ENCODE measurements around the gene RAC3. TPM values are rescaled to one million over a fixed set of nuclear protein-coding genes. Genes with fewer than 3 reads are reported as not detected.
"Not testable (repeated sequence)": the region's sequence is repeated elsewhere in the genome, so short reads cannot be mapped to it uniquely, and the experiment has no call there.

The RAC3 gene
- total and polyA plus RNA-seq, 2 donors: 4.7 to 6.9 TPM

DNA sequence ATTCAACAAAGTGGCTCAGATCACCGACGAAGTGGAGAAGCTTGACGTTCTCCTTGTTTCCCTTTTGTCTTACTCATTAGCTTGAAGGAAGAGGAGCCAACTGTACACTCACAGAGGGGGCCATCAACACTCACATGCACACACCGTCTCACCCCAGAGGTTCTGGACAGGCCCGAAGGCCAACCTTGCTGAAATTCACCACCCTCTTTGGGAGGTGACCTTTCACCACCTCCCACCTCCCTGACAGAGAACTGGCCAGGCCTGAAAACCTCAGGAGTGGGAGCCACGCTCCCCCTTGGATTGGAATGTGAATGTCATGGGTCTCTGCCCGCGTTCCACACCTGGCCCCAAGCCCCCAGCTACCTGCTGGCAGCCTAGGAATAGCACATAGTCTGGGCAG, 4.0 kb downstream of the RAC3 start:
- Histone ChIP-seq H3K4me3 (ENCODE audit: low read length in 2 of 2) (no peak overlapping the region), H3K9me3 (ENCODE audit: control insufficient read depth in 2 of 2, insufficient read depth in 1 of 2, low read length in 1 of 2) (peaks cover 0 to 2% of the 10 kb centered on the region in 2 donors), H3K36me3 (ENCODE audit: control insufficient read depth in 2 of 2, insufficient read depth in 2 of 2, low read length in 1 of 2) (peaks cover 0 to 7% of the 10 kb centered on the region in 2 donors), H3K4me1 (ENCODE audit: control insufficient read depth in 2 of 2, insufficient read depth in 2 of 2, low read length in 2 of 2) (peaks cover 14 to 36% of the 10 kb centered on the region in 2 donors), H3K27me3 (ENCODE audit: control insufficient read depth in 2 of 2, insufficient read depth in 1 of 2, low read length in 1 of 2) (peaks cover 6 to 24% of the 10 kb centered on the region in 2 donors), H3K27ac (ENCODE audit: low read depth in 1 of 2, low read length in 1 of 2) (no peak overlapping the region)
- DNase-seq (ENCODE audit: low read depth in 6 of 9, low spot score in 9 of 9): no peak
- WGBS: 97% methylated on average over 8 of the region's 8 CpGs

DNA sequence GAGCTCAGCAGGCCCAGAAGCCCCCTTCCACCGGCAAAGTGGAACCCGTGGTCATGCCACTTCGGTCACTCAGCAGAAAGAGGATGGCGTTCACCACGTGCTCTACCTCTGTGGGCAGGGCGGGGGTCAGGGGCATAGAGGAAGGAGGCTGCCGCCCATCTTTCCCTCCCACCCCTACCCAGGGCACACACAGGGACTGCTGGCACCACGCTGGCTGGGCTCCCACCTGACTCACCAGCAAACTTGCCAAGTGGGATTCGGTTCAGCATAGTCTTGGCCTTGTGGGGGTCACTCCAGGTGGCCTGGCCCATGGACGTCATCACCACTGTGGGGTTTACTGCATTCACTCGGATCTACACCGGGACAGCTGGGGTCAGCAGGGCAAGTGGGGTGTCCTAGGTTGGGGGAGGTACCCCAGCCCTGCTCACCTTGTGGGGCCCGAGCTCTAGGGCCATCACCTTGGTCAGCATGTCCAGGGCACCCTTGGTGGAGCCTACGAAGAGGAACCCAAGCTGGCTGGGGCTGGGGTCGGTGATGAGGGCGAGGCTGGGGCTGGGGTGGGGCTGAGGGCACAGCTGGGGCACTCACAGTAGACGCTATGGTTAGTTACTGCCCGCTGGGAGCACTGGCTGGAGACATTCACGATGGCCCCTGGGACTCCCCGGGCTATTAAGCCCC, 4.6 kb downstream of the RAC3 start:
- no peak overlapping the region for H3K27ac ChIP-seq (ENCODE audit: low read depth in 1 of 2, low read length in 1 of 2)
- 97% methylated on average over 20 of the region's 20 CpGs for WGBS
- H3K4me3 ChIP-seq (ENCODE audit: low read length in 2 of 2): peak overlapping the region; percentile 65 to 68
- DNase-seq (ENCODE audit: low read depth in 6 of 9, low spot score in 9 of 9): no peak
- peaks cover 0 to 2% of the 10 kb centered on the region in 2 donors for H3K9me3 ChIP-seq (ENCODE audit: control insufficient read depth in 2 of 2, insufficient read depth in 1 of 2, low read length in 1 of 2)
- peaks cover 14 to 30% of the 10 kb centered on the region in 2 donors for H3K4me1 ChIP-seq (ENCODE audit: control insufficient read depth in 2 of 2, insufficient read depth in 2 of 2, low read length in 2 of 2)
- H3K36me3 ChIP-seq (ENCODE audit: control insufficient read depth in 2 of 2, insufficient read depth in 2 of 2, low read length in 1 of 2): peaks cover 0 to 7% of the 10 kb centered on the region in 2 donors
- peaks cover 5 to 18% of the 10 kb centered on the region in 2 donors for H3K27me3 ChIP-seq (ENCODE audit: control insufficient read depth in 2 of 2, insufficient read depth in 1 of 2, low read length in 1 of 2)

DNA sequence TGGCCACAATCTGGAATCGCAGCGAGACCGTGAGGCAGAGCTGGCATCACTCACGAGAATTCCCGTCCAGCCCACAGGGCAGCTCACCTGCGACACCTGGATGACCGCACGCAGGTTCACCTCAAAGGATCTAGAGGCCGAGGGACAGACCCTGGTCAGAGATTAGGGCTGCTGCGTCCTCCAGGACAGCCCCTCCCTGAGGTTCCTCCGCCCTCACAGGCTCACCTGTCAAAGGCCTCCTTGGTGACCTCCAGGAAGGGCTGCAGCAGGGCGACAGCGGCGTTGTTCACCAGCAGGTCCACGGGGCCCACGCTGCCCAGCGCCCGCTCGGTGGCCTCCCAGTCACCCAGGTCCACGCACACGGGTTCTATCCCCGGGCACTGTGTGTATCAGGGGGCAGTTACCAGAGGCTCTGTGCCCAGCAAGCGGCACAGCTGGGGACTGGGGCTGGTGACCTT, 5.2 kb downstream of the RAC3 start:
- no peak for DNase-seq (ENCODE audit: low read depth in 6 of 9, low spot score in 9 of 9)
- H3K27ac ChIP-seq (ENCODE audit: low read depth in 1 of 2, low read length in 1 of 2): peak overlapping the region in 1 of 2 donors; percentile 60
- H3K9me3 ChIP-seq (ENCODE audit: control insufficient read depth in 2 of 2, insufficient read depth in 1 of 2, low read length in 1 of 2): peaks cover 0 to 2% of the 10 kb centered on the region in 2 donors
- WGBS: 57% methylated on average over 23 of the region's 23 CpGs
- H3K4me1 ChIP-seq (ENCODE audit: control insufficient read depth in 2 of 2, insufficient read depth in 2 of 2, low read length in 2 of 2): peaks cover 14 to 28% of the 10 kb centered on the region in 2 donors
- H3K36me3 ChIP-seq (ENCODE audit: control insufficient read depth in 2 of 2, insufficient read depth in 2 of 2, low read length in 1 of 2): peaks cover 0 to 7% of the 10 kb centered on the region in 2 donors
- peaks cover 3 to 17% of the 10 kb centered on the region in 2 donors for H3K27me3 ChIP-seq (ENCODE audit: control insufficient read depth in 2 of 2, insufficient read depth in 1 of 2, low read length in 1 of 2)
- peak overlapping the region; percentile 65 to 68 for H3K4me3 ChIP-seq (ENCODE audit: low read length in 2 of 2)

DNA sequence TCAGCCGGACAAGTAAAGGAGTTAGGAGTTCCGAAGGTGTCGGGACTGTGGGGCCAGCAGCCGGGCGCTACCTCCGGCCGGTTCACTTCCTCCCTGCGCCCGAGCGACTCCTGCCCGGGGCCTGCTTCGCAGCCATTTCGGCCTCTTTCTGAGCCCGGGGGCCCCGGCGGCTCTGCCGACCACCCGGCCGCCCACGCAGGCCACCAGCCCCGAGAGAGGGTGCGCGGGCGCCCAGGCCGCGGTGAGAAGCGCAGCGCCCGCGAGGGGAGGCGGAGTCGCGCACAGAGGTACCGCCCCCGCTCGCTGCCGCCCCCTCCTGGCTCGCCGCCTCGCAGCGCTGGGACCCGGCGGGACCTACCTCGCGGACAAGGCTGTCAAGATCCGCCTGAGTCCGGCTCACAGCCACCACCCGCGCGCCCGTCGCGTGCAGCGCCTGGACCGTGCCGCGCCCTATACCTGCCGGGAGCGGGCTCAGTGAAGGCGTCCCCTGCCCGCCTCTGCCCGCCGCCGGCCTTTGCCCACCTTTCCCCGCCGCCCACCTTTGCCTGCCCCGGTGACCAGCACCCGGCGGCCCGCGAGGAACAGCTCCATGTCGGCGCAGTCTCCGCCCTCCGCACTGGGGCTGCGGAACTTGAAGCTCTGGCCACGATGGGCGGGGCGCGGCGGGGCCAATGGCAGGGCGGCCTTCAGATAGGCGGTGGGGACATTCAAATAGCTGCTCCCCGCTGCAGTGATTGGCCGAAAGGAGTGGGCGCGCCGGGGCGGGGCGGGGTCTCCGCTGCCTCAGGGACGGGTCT, 5.8 kb downstream of the RAC3 start, which contains the start of gene DCXR:
DCXR (minus strand) TSS at position 606 of the 797 bp plus-strand sequence; CDS start at position 591, 15 bp downstream.
- Histone ChIP-seq H3K9me3 (ENCODE audit: control insufficient read depth in 2 of 2, insufficient read depth in 1 of 2, low read length in 1 of 2) (peaks cover 0 to 2% of the 10 kb centered on the region in 2 donors), H3K27me3 (ENCODE audit: control insufficient read depth in 2 of 2, insufficient read depth in 1 of 2, low read length in 1 of 2) (peaks cover 0 to 12% of the 10 kb centered on the region in 2 donors), H3K4me1 (ENCODE audit: control insufficient read depth in 2 of 2, insufficient read depth in 2 of 2, low read length in 2 of 2) (peaks cover 10 to 24% of the 10 kb centered on the region in 2 donors), H3K4me3 (ENCODE audit: low read length in 2 of 2) (peak within 1 kb of the TSS; percentile 65 to 68), H3K27ac (ENCODE audit: low read depth in 1 of 2, low read length in 1 of 2) (peak within 1 kb of the TSS; percentile 91 to 94), H3K36me3 (ENCODE audit: control insufficient read depth in 2 of 2, insufficient read depth in 2 of 2, low read length in 1 of 2) (peaks cover 0 to 7% of the 10 kb centered on the region in 2 donors)
- peak; percentile 69 to 97 (median 91) for DNase-seq (ENCODE audit: low read depth in 6 of 9, low spot score in 9 of 9)
- WGBS: under 1% methylated on average over 92 of the region's 92 CpGs

DNA sequence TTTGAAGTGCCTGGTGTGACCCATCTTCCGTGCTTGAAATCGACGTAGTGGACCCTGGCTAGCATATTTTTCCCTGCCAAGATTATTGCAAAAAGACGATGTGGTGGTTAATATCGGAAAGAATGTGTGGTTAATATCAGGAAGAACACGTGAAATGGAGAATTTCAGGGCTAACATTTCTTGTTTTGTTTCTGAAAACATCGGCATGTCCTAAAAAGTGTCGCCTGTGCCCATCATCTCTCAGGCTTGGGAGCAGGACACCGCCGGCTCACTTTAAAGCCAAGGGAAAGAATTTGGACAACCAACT, 6.4 kb downstream of the RAC3 start:
- peaks cover 0 to 2% of the 10 kb centered on the region in 2 donors for H3K9me3 ChIP-seq (ENCODE audit: control insufficient read depth in 2 of 2, insufficient read depth in 1 of 2, low read length in 1 of 2)
- H3K27ac ChIP-seq (ENCODE audit: low read depth in 1 of 2, low read length in 1 of 2): no peak overlapping the region
- peak overlapping the region; percentile 41 to 68 for H3K4me3 ChIP-seq (ENCODE audit: low read length in 2 of 2)
- no peak for DNase-seq (ENCODE audit: low read depth in 6 of 9, low spot score in 9 of 9)
- peaks cover 0 to 7% of the 10 kb centered on the region in 2 donors for H3K36me3 ChIP-seq (ENCODE audit: control insufficient read depth in 2 of 2, insufficient read depth in 2 of 2, low read length in 1 of 2)
- whole genome bisulfite sequencing: 9% methylated on average over 10 of the region's 10 CpGs
- H3K4me1 ChIP-seq (ENCODE audit: control insufficient read depth in 2 of 2, insufficient read depth in 2 of 2, low read length in 2 of 2): peaks cover 10 to 21% of the 10 kb centered on the region in 2 donors
- peaks cover 0 to 6% of the 10 kb centered on the region in 2 donors for H3K27me3 ChIP-seq (ENCODE audit: control insufficient read depth in 2 of 2, insufficient read depth in 1 of 2, low read length in 1 of 2)

DNA sequence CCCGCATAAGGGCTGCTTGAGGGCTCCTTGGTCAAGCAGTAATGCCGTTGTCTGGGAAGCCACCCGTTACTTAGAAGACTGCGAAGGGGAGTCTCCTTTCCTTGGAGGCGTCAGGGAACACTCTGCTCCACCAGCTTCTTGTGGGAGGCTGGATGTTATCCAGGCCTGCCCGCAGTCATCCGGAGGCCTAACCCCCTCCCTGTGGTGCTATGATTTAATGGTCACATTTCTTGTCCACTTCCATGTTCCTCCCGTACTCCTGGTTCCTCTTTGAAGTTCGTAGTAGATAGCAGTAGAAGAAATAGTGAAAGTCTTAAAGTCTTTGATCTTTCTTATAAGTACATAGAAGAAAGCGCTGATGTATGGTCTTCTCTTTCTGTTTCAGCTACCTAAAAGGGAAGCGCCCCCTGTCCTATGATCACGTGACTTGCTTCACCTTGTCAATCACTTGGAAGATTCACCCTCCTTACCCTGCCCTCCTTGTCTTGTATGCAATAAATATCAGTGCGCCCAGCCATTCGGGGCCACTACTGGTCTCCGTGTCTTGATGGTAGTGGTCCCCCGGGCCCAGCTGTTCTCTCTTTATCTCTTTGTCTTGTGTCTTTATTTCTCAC, 7.4 kb downstream of the RAC3 start:
- not testable (repeated sequence) for H3K4me3 ChIP-seq (ENCODE audit: low read length in 2 of 2); H3K27me3 ChIP-seq (ENCODE audit: control insufficient read depth in 2 of 2, insufficient read depth in 1 of 2, low read length in 1 of 2); H3K36me3 ChIP-seq (ENCODE audit: control insufficient read depth in 2 of 2, insufficient read depth in 2 of 2, low read length in 1 of 2); H3K27ac ChIP-seq (ENCODE audit: low read depth in 1 of 2, low read length in 1 of 2); H3K9me3 ChIP-seq (ENCODE audit: control insufficient read depth in 2 of 2, insufficient read depth in 1 of 2, low read length in 1 of 2)
- WGBS: 80% methylated on average over 16 of the region's 16 CpGs
- peak in 1 of 9 donors; percentile 31 for DNase-seq (ENCODE audit: low read depth in 6 of 9, low spot score in 9 of 9)
- H3K4me1 ChIP-seq (ENCODE audit: control insufficient read depth in 2 of 2, insufficient read depth in 2 of 2, low read length in 2 of 2): peaks cover 10 to 21% of the 10 kb centered on the region in 2 donors

DNA sequence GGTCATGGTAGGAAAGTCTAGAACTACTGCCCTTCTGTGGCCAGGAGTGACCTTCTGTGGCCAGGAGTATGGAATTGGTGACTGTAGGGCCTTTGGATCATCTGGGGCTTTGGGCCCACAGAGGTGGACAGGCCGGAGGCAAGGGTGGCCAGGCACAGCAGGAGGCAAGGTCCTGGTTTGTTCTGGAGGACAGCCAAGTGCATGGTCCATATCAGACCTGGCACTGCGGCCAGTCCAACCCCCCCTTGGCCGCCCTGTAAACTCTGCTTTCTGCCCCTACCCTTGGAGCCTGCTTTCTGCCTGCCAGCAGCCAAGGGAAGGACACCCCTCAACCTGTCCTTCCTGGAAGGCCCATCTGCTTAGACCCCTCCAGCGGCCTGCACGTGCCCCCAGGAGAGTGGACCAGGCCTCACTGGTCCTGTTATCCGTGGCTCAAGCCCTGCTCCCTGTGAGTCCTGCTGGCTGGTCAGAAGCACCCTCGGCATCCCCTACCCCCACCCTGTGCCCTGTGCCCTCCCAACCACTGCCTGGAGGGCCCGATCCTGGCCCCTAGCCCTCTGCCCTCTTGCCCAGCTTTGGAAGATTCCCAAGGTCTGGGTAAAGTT, 8.3 kb downstream of the RAC3 start:
- H3K27me3 ChIP-seq (ENCODE audit: control insufficient read depth in 2 of 2, insufficient read depth in 1 of 2, low read length in 1 of 2): no peaks in the 10 kb centered on the region
- no peak overlapping the region for H3K27ac ChIP-seq (ENCODE audit: low read depth in 1 of 2, low read length in 1 of 2)
- DNase-seq (ENCODE audit: low read depth in 6 of 9, low spot score in 9 of 9): no peak
- peaks cover 0 to 2% of the 10 kb centered on the region in 2 donors for H3K9me3 ChIP-seq (ENCODE audit: control insufficient read depth in 2 of 2, insufficient read depth in 1 of 2, low read length in 1 of 2)
- peaks cover 10 to 21% of the 10 kb centered on the region in 2 donors for H3K4me1 ChIP-seq (ENCODE audit: control insufficient read depth in 2 of 2, insufficient read depth in 2 of 2, low read length in 2 of 2)
- 99% methylated on average over 8 of the region's 8 CpGs for WGBS
- no peak overlapping the region for H3K4me3 ChIP-seq (ENCODE audit: low read length in 2 of 2)
- peaks cover 0 to 5% of the 10 kb centered on the region in 2 donors for H3K36me3 ChIP-seq (ENCODE audit: control insufficient read depth in 2 of 2, insufficient read depth in 2 of 2, low read length in 1 of 2)

DNA sequence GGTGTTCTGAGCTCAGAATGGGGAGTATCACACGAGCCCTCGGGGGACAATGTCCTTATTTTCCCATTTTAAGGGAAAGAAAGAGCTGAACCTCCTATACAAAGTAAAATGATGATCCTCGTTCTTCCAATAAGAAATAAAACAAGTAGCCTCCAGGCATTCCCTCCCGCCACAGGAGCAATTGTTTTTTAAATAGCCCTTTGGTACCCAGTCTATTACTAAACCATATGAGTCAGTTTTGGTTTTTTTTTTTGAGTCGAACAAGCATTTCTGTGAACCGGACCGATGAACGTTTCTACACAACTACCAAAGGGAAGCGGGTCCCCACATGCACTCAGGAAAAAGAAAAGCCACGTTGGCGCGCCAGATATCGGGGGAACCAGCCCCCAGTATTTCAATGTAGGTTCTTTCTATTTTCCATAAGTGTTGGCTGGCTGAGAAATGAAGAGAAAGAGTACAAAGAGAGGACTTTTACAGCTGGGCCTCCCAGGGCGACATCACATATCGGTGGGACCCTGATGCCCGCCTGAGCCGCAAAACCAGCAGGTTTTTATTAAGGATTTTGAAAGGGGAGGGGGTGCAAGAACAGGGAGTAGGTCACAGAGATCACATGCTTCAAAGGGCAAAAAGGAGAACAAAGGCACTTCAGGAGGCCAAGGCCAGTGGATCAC, 9.8 kb downstream of the RAC3 start:
- Histone ChIP-seq H3K27me3 (ENCODE audit: control insufficient read depth in 2 of 2, insufficient read depth in 1 of 2, low read length in 1 of 2) (no peaks in the 10 kb centered on the region), H3K27ac (ENCODE audit: low read depth in 1 of 2, low read length in 1 of 2) (no peak overlapping the region), H3K36me3 (ENCODE audit: control insufficient read depth in 2 of 2, insufficient read depth in 2 of 2, low read length in 1 of 2) (no peaks in the 10 kb centered on the region), H3K9me3 (ENCODE audit: control insufficient read depth in 2 of 2, insufficient read depth in 1 of 2, low read length in 1 of 2) (peaks cover 0 to 2% of the 10 kb centered on the region in 2 donors), H3K4me1 (ENCODE audit: control insufficient read depth in 2 of 2, insufficient read depth in 2 of 2, low read length in 2 of 2) (peaks cover 8 to 18% of the 10 kb centered on the region in 2 donors), H3K4me3 (ENCODE audit: low read length in 2 of 2) (no peak overlapping the region)
- WGBS: 89% methylated on average over 17 of the region's 17 CpGs
- no peak for DNase-seq (ENCODE audit: low read depth in 6 of 9, low spot score in 9 of 9)

All from thymus (tissue), 11 donors.